ENCODE data around the gene LATS1. TPM values are rescaled to one million over a fixed set of nuclear protein-coding genes. Genes with fewer than 3 reads are reported as not detected.
A peak's percentile ranks its signal among the peaks of the same experiment; 100 is the strongest.

Gene LATS1
- total RNA-seq (2021) (11.2 and 15.4 TPM in 2 replicates), Bru-seq, nascent RNA (percentile 76 among the genes with signal in this experiment), BruChase-seq, experiment 1, labeled RNA remaining after a 2-hour chase (percentile 75 among the genes with signal in this experiment), BruChase-seq, experiment 2, labeled RNA remaining after a 6-hour chase (percentile 74 among the genes with signal in this experiment)
- long read RNA-seq, partial matches to known transcripts = 1 of 5 reads
- long read RNA-seq, other reads (novel, unspliced or antisense) = 3 of 5 reads

GRCh38 chr6:149717588-149718458 is at the start of gene LATS1:
Gene LATS1, minus strand, starts transcription at chr6:149718101. Its CDS starts 15,975 bp downstream, at chr6:149702126.
- no peak for TF ChIP-seq EZH2 (IDR thresholded peaks at IDR 0.05; ENCODE audit: low read depth)
- TF ChIP-seq, protein P1, sequence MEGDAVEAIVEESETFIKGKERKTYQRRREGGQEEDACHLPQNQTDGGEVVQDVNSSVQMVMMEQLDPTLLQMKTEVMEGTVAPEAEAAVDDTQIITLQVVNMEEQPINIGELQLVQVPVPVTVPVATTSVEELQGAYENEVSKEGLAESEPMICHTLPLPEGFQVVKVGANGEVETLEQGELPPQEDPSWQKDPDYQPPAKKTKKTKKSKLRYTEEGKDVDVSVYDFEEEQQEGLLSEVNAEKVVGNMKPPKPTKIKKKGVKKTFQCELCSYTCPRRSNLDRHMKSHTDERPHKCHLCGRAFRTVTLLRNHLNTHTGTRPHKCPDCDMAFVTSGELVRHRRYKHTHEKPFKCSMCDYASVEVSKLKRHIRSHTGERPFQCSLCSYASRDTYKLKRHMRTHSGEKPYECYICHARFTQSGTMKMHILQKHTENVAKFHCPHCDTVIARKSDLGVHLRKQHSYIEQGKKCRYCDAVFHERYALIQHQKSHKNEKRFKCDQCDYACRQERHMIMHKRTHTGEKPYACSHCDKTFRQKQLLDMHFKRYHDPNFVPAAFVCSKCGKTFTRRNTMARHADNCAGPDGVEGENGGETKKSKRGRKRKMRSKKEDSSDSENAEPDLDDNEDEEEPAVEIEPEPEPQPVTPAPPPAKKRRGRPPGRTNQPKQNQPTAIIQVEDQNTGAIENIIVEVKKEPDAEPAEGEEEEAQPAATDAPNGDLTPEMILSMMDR (conservative IDR thresholded peaks at IDR 0.05) = no peak

GRCh38 chr6:149766156-149766769 is 48.4 kb upstream of the LATS1 start:
- Histone ChIP-seq H3K36me3 (ENCODE audit: low read depth) (peaks cover 19% of the 10 kb centered on the region), H3K4me2 (no peak overlapping the region), H3K9me2 (ENCODE audit: insufficient read depth) (no peaks in the 10 kb centered on the region), H3F3A (ENCODE audit: insufficient read depth, low read depth) (peaks cover 16% of the 10 kb centered on the region; the same call in 1 of the 2 replicates), H3K4me1 (replicated peaks; ENCODE audit: insufficient read depth) (peaks cover 7% of the 10 kb centered on the region), H3K9me3 (ENCODE audit: insufficient read depth, low read depth) (peaks cover 9% of the 10 kb centered on the region; the same call in 1 of the 2 replicates), H3K27me3 (ENCODE audit: insufficient read depth, low read depth) (no peaks in the 10 kb centered on the region), H4K20me1 (ENCODE audit: insufficient read depth) (0 out of 2 replicates have a peak, but pooled peaks cover 9% of the 10 kb centered on the region), H3K27ac (peak overlapping the region; percentile 53), H2AFZ (no peak overlapping the region), H3K4me3 (no peak overlapping the region), H3K79me2 (ENCODE audit: low read depth) (peaks cover 41% of the 10 kb centered on the region)
- ChIA-PET CTCF (no interaction called here), POLR2A (ENCODE audit: unreplicated experiment) (no interaction called here)
- intact Hi-C loops (cut with micrococcal nuclease; ENCODE audit: unreplicated experiment) = no loop called here
- BruUV-seq (replicated peaks) = no TSS peak
- TF ChIP-seq, protein P1 (conservative IDR thresholded peaks at IDR 0.05) = no peak
- no peak for TF ChIP-seq EZH2 (IDR thresholded peaks at IDR 0.05; ENCODE audit: low read depth)
- DNase-seq = peak in 1 of 2 experiments; percentile 57

More at GRCh38 chr6:149717588-149718458, at the start of gene LATS1:
- DNase-seq = peak; percentile 76 to 86
- BruUV-seq (replicated peaks) = TSS peak; percentile 81
- Histone ChIP-seq H3K27me3 (ENCODE audit: insufficient read depth, low read depth) (no peaks in the 10 kb centered on the region), H3F3A (ENCODE audit: insufficient read depth, low read depth) (peaks cover 6% of the 10 kb centered on the region), H3K4me1 (replicated peaks; ENCODE audit: insufficient read depth) (peaks cover 21% of the 10 kb centered on the region; the same call in 1 of the 2 replicates), H3K9me2 (ENCODE audit: insufficient read depth) (no peaks in the 10 kb centered on the region), H3K79me2 (ENCODE audit: low read depth) (peaks cover 55% of the 10 kb centered on the region), H3K4me3 (peak within 1 kb of the TSS; percentile 79), H4K20me1 (ENCODE audit: insufficient read depth) (no peaks in the 10 kb centered on the region; the same call in 1 of the 2 replicates), H3K4me2 (peak within 1 kb of the TSS; percentile 84), H3K27ac (peak within 1 kb of the TSS; percentile 92), H2AFZ (peak within 1 kb of the TSS; percentile 93), H3K36me3 (ENCODE audit: low read depth) (no peaks in the 10 kb centered on the region), H3K9me3 (ENCODE audit: insufficient read depth, low read depth) (no peaks in the 10 kb centered on the region)
- CTCF ChIA-PET = no interaction called here
- intact Hi-C loops (cut with micrococcal nuclease; ENCODE audit: unreplicated experiment) = no loop called here
- POLR2A ChIA-PET (ENCODE audit: unreplicated experiment) = interaction anchor here (0.7 kb wide), 2 partner anchors 104 to 816 kb away, joined by 3 to 4 read pairs; no protein-coding TSS in a partner anchor

GRCh38 chr6:149763866-149764265 is 46.0 kb upstream of the LATS1 start:
- H3K36me3 ChIP-seq (ENCODE audit: low read depth) = peaks cover 19% of the 10 kb centered on the region
- TF ChIP-seq, protein P1 (conservative IDR thresholded peaks at IDR 0.05) = no peak
- TF ChIP-seq EZH2 (IDR thresholded peaks at IDR 0.05; ENCODE audit: low read depth) = no peak
- no peak overlapping the region for H2AFZ ChIP-seq
- H3K9me2 ChIP-seq (ENCODE audit: insufficient read depth) = no peaks in the 10 kb centered on the region
- no peak for DNase-seq
- no peak overlapping the region for H3K27ac ChIP-seq
- peaks cover 16% of the 10 kb centered on the region; the same call in 1 of the 2 replicates for H3F3A ChIP-seq (ENCODE audit: insufficient read depth, low read depth)
- peaks cover 52% of the 10 kb centered on the region for H3K79me2 ChIP-seq (ENCODE audit: low read depth)
- no peak overlapping the region for H3K4me2 ChIP-seq
- CTCF ChIA-PET = no interaction called here
- peaks cover 7% of the 10 kb centered on the region for H3K4me1 ChIP-seq (replicated peaks; ENCODE audit: insufficient read depth)
- H3K27me3 ChIP-seq (ENCODE audit: insufficient read depth, low read depth) = no peaks in the 10 kb centered on the region
- POLR2A ChIA-PET (ENCODE audit: unreplicated experiment) = no interaction called here
- intact Hi-C loops (cut with micrococcal nuclease; ENCODE audit: unreplicated experiment) = no loop called here
- no peak overlapping the region for H3K4me3 ChIP-seq
- no TSS peak for BruUV-seq (replicated peaks)
- peaks cover 9% of the 10 kb centered on the region; the same call in 1 of the 2 replicates for H3K9me3 ChIP-seq (ENCODE audit: insufficient read depth, low read depth)
- H4K20me1 ChIP-seq (ENCODE audit: insufficient read depth) = peaks cover 17% of the 10 kb centered on the region; the same call in 1 of the 2 replicates
